ENCODE data around the gene ANKRD1. TPM values are rescaled to one million over a fixed set of nuclear protein-coding genes. Genes with fewer than 3 reads are reported as not detected.

Gene ANKRD1
- total RNA-seq, 1 experiment from 2014 or later, result 0.11 TPM

- Histone ChIP-seq H4K91ac (ENCODE audit: insufficient read length, low read depth, low read length) (no peak overlapping the region), H3K4me2 (ENCODE audit: insufficient read depth, insufficient read length, low read length) (no peak overlapping the region), H3K27me3 (ENCODE audit: insufficient read depth, low read length) (peaks cover 91% of the 10 kb centered on the region), H3K18ac (ENCODE audit: insufficient read length, low read depth, low read length) (no peak overlapping the region), H4K8ac (replicated peaks; ENCODE audit: insufficient read length, low read depth, low read length) (no peak overlapping the region), H2BK12ac (ENCODE audit: insufficient read length, low read depth, low read length) (no peak overlapping the region), H3K4me1 (ENCODE audit: insufficient read depth, low read length) (no peaks in the 10 kb centered on the region), H2BK20ac (ENCODE audit: low read depth, low read length, poor library complexity, severe bottlenecking) (no peak overlapping the region), H3T11ph (ENCODE audit: low read length) (no peak overlapping the region), H3K4ac (ENCODE audit: low read depth, low read length) (no peak overlapping the region), H2BK5ac (ENCODE audit: insufficient read length, low read length) (no peak overlapping the region), H3K14ac (ENCODE audit: insufficient read depth, low read length) (no peak overlapping the region), H2AFZ (ENCODE audit: low read length) (no peak overlapping the region), H3K23me2 (ENCODE audit: insufficient read length, low read depth, low read length, poor library complexity, severe bottlenecking) (no peaks in the 10 kb centered on the region), H3K56ac (ENCODE audit: insufficient read length, low read depth, low read length) (no peak overlapping the region), H4K20me1 (ENCODE audit: control insufficient read depth, insufficient read depth, insufficient read length) (no peaks in the 10 kb centered on the region), H3K9ac (ENCODE audit: extremely low read depth, insufficient read length, low read length) (no peak overlapping the region), H2BK120ac (ENCODE audit: low read depth, low read length, poor library complexity, severe bottlenecking) (no peak overlapping the region), H3K9me3 (ENCODE audit: control insufficient read depth, low read depth, low read length) (no peaks in the 10 kb centered on the region), H3K27ac (ENCODE audit: insufficient read length, low read depth, low read length) (no peak overlapping the region), H4K5ac (ENCODE audit: insufficient read length, low read depth, low read length) (no peak overlapping the region), H2BK15ac (ENCODE audit: low read depth, low read length) (no peak overlapping the region), H3K79me1 (ENCODE audit: insufficient read depth, low read depth, low read length, poor library complexity, severe bottlenecking) (no peaks in the 10 kb centered on the region), H3K79me2 (ENCODE audit: insufficient read depth, low read length) (no peaks in the 10 kb centered on the region), H3K23ac (ENCODE audit: insufficient read length, low read depth, low read length) (no peak overlapping the region), H2AK5ac (ENCODE audit: insufficient read length, low read length) (no peak overlapping the region)
- no CpG with 5 or more reads among the region's 5 CpGs for WGBS (ENCODE audit: extremely low coverage, insufficient read length, low lambda C conversion rate)
- Mint-ChIP-seq H3K4me3 (no peak overlapping the region), H3K9me3 (peaks cover 3 to 13% of the 10 kb centered on the region in 2 experiments; a peak in 2 of 5 replicates), H3K4me1 (peaks cover 46 to 50% of the 10 kb centered on the region in 2 experiments), H3K36me3 (ENCODE audit: insufficient read depth in 1 of 3, low read depth in 3 of 3) (no peaks in the 10 kb centered on the region; a peak in 1 of 7 replicates), H3K27ac (no peak overlapping the region), H3K27me3 (ENCODE audit: low read depth) (peaks cover 100% of the 10 kb centered on the region)
- no peak for TF ChIP-seq CTCF (conservative IDR thresholded peaks at IDR 0.05)
- DNase-seq, result peak; percentile 84
Measured at GRCh38 chr10:90925079-90926029, 4.5 kb upstream of the ANKRD1 start.
